PC-3 (cell line): ENCODE data around the gene CERS6. TPM values are rescaled to one million over a fixed set of nuclear protein-coding genes. Genes with fewer than 3 reads are reported as not detected.
A peak's percentile ranks its signal among the peaks of the same experiment; 100 is the strongest.

Experiments
- ATAC-seq: fragments of 200-7000 bp; cut with Tn5 transposase; 2 replicates; pipeline ENCODE4 v1.9.1; 2020; ENCODE audit warnings: mild to moderate bottlenecking, moderate library complexity
- BruUV-seq: library from RNA; stranded (reverse); fragments of 400-500 nt; replicated peaks from 2 replicates; lab custom pipeline; 2021; lab: Mats Ljungman, UMichigan
- CTCF ChIA-PET: fragments of 300-600 bp; sonication (Branson Sonifier 250); formaldehyde crosslinking; loops from one replicate; lab custom pipeline; 2022; ENCODE audit warnings: antibody characterized with exemption; lab: Charles Lee
- POLR2A ChIA-PET: fragments of 300-600 bp; sonication (Branson Sonifier 250); formaldehyde crosslinking; loops from one replicate; lab custom pipeline; 2022; ENCODE audit warnings: antibody characterized with exemption; ENCODE audit not compliant: unreplicated experiment; lab: Charles Lee
- DNase-seq: peaks from one replicate; pipeline ENCODE4 v3.0.0-alpha.2; 2015
- H2AFZ ChIP-seq: fragments of 300-600 bp; sonication (generic); 2 replicates; pipeline ENCODE4 v1.6.0; 2016; ENCODE audit warnings: antibody characterized with exemption, low read length
- H3F3A ChIP-seq: fragments of 300-600 bp; sonication (generic); one replicate; pipeline ENCODE4 v1.6.0; 2017; ENCODE audit warnings: antibody characterized with exemption, low read length, control low read depth, mild to moderate bottlenecking; ENCODE audit not compliant: unreplicated experiment
- H3K27ac ChIP-seq: fragments of 300-600 bp; sonication (generic); 2 replicates; pipeline ENCODE4 v1.5.1; 2016; ENCODE audit warnings: mild to moderate bottlenecking, low read length
- H3K27me3 ChIP-seq: fragments of 300-600 bp; sonication (generic); 2 replicates; pipeline ENCODE4 v1.6.1; 2016; ENCODE audit warnings: low read length, mixed read lengths
- H3K36me3 ChIP-seq: fragments of 300-600 bp; sonication (generic); 2 replicates; pipeline ENCODE4 v1.6.1; 2016; ENCODE audit warnings: low read depth, mixed run types, low read length, mixed read lengths
- H3K4me1 ChIP-seq: fragments of 300-600 bp; sonication (generic); 2 replicates; pipeline ENCODE4 v1.5.1; 2016; ENCODE audit warnings: low read length; ENCODE audit not compliant: insufficient read depth
- H3K4me2 ChIP-seq: fragments of 300-600 bp; sonication (generic); 2 replicates; pipeline ENCODE4 v1.6.0; 2016; ENCODE audit warnings: low read length
- H3K4me3 ChIP-seq: fragments of 300-600 bp; sonication (generic); 2 replicates; pipeline ENCODE4 v1.5.1; 2016; ENCODE audit warnings: mild to moderate bottlenecking, low read length, mixed read lengths
- H3K79me2 ChIP-seq: fragments of 300-600 bp; sonication (generic); 2 replicates; pipeline ENCODE4 v1.6.1; 2017; ENCODE audit warnings: low read length, mixed read lengths
- H3K9ac ChIP-seq: fragments of 300-600 bp; sonication (generic); 2 replicates; pipeline ENCODE4 v1.6.0; 2016; ENCODE audit warnings: mild to moderate bottlenecking, low read length
- H3K9me2 ChIP-seq: fragments of 300-600 bp; sonication (generic); replicated peaks from 2 replicates; pipeline ENCODE4 v1.6.1; 2016; ENCODE audit warnings: mixed run types, low read length, mixed read lengths
- H3K9me3 ChIP-seq: fragments of 300-600 bp; sonication (generic); 2 replicates; pipeline ENCODE4 v1.6.1; 2016; ENCODE audit warnings: low read length, mixed read lengths
- H4K20me1 ChIP-seq: fragments of 300-600 bp; sonication (generic); 2 replicates; pipeline ENCODE4 v1.6.1; 2016; ENCODE audit warnings: low read length, mixed read lengths
- EZH2 ChIP-seq: fragments of 300-600 bp; sonication (generic); IDR thresholded peaks from one replicate; pipeline ENCODE4 v1.6.1; 2017; ENCODE audit warnings: antibody characterized with exemption, mild to moderate bottlenecking, low read length; ENCODE audit not compliant: unreplicated experiment
- EZH2phosphoT487 ChIP-seq: fragments of 300-600 bp; sonication (generic); IDR thresholded peaks from 2 replicates; pipeline ENCODE4 v1.6.1; 2018; ENCODE audit warnings: mild to moderate bottlenecking, antibody characterized with exemption, low read length, borderline replicate concordance
- intact Hi-C: fragments of 100-400 bp; cut with micrococcal nuclease; formaldehyde crosslinking; loops from 2 replicates; pipeline ENCODE4 v1.9.0; 2023
- total RNA-seq: library from RNA; depleted of rRNA; stranded (reverse); fragments of >200 nt; gene quantifications from 2 replicates; pipeline ENCODE4 v1.2.3, GENCODE V29; 2014
- TF ChIP-seq, protein P1 (sequence below): fragments of 300-600 bp; sonication (generic); conservative IDR thresholded peaks from 2 replicates; pipeline ENCODE4 v1.5.1; 2017; ENCODE audit warnings: antibody characterized with exemption, low read depth, mild to moderate bottlenecking, low read length

CERS6 gene
- total RNA-seq, 1 experiment from 2014 or later: 24.2 TPM

DNA sequence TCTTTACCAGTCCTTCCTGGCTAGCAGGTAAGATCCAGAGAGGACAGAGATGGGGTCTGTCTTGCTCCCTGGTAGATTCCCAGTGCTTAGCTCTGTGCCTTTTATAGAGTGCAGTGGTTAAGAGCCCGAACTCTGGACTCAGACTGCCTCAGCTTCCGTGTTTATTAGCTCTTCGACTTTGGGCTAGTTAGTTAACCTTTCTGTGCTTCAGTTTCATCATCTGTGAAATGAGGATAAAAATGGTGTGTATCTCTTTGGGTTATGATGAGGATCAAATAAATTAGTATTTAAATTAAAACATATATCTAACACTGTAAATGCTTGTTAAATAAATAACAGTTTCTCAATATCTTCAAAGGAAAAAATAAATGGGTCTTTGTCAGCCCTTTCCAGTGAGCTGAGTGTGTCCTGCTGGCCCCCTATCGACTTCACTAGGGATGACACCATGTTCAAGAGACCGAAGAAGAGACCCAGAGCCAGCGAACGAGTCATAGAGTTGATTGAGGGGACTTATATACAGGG is 38.2 kb downstream of the CERS6 start:
- H3K9me3 ChIP-seq: no peaks in the 10 kb centered on the region
- intact Hi-C loops: no loop called here
- H3K27ac ChIP-seq: no peak overlapping the region
- H3F3A ChIP-seq: no peaks in the 10 kb centered on the region
- no peaks in the 10 kb centered on the region for H3K4me1 ChIP-seq
- H2AFZ ChIP-seq: no peak overlapping the region
- CTCF ChIA-PET: no interaction called here
- no TSS peak for BruUV-seq
- H3K4me2 ChIP-seq: no peak overlapping the region
- no peaks in the 10 kb centered on the region for H3K9me2 ChIP-seq
- no peak for TF ChIP-seq EZH2
- TF ChIP-seq, protein P1, sequence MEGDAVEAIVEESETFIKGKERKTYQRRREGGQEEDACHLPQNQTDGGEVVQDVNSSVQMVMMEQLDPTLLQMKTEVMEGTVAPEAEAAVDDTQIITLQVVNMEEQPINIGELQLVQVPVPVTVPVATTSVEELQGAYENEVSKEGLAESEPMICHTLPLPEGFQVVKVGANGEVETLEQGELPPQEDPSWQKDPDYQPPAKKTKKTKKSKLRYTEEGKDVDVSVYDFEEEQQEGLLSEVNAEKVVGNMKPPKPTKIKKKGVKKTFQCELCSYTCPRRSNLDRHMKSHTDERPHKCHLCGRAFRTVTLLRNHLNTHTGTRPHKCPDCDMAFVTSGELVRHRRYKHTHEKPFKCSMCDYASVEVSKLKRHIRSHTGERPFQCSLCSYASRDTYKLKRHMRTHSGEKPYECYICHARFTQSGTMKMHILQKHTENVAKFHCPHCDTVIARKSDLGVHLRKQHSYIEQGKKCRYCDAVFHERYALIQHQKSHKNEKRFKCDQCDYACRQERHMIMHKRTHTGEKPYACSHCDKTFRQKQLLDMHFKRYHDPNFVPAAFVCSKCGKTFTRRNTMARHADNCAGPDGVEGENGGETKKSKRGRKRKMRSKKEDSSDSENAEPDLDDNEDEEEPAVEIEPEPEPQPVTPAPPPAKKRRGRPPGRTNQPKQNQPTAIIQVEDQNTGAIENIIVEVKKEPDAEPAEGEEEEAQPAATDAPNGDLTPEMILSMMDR: peak; percentile 32; the same call in 1 of the 2 replicates
- no peaks in the 10 kb centered on the region for H4K20me1 ChIP-seq
- no peaks in the 10 kb centered on the region for H3K36me3 ChIP-seq
- 0 out of 2 replicates have a peak, but pooled peaks cover 8% of the 10 kb centered on the region for H3K79me2 ChIP-seq
- H3K4me3 ChIP-seq: no peak overlapping the region
- peak; percentile 25 for DNase-seq
- no peak overlapping the region for H3K9ac ChIP-seq
- ATAC-seq: no peak
- POLR2A ChIA-PET: no interaction called here
- no peaks in the 10 kb centered on the region for H3K27me3 ChIP-seq

DNA sequence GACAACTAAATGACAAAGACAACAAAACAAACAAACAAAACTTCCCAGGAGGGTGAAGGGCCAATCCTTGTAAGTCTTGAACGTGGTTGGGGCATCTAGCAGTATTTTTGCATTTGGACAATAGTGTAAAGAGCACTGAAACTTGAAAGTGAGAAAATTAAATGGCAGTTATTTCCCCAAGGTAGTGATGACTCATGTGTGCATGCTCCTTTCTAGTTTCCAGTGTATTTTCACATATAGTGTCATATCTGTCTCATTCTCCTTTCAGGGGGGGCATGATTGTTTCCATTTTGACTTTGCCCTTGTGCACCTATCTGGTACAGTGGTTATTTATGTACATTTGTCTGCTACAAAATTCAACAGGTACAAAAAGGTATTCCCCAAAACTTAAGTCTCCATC is 39.5 kb downstream of the CERS6 start:
- Histone ChIP-seq H3K27me3 (no peaks in the 10 kb centered on the region), H3K9me3 (no peaks in the 10 kb centered on the region), H3K79me2 (0 out of 2 replicates have a peak, but pooled peaks cover 8% of the 10 kb centered on the region), H3K36me3 (no peaks in the 10 kb centered on the region), H3K9me2 (no peaks in the 10 kb centered on the region), H3K9ac (no peak overlapping the region), H3K4me2 (no peak overlapping the region), H3F3A (no peaks in the 10 kb centered on the region), H3K4me1 (no peaks in the 10 kb centered on the region), H2AFZ (no peak overlapping the region), H4K20me1 (no peaks in the 10 kb centered on the region), H3K27ac (no peak overlapping the region), H3K4me3 (no peak overlapping the region)
- ATAC-seq: no peak
- POLR2A ChIA-PET: no interaction called here
- no TSS peak for BruUV-seq
- DNase-seq: no peak
- CTCF ChIA-PET: no interaction called here
- TF ChIP-seq EZH2phosphoT487 (no peak), EZH2 (no peak)
- intact Hi-C loops: no loop called here

DNA sequence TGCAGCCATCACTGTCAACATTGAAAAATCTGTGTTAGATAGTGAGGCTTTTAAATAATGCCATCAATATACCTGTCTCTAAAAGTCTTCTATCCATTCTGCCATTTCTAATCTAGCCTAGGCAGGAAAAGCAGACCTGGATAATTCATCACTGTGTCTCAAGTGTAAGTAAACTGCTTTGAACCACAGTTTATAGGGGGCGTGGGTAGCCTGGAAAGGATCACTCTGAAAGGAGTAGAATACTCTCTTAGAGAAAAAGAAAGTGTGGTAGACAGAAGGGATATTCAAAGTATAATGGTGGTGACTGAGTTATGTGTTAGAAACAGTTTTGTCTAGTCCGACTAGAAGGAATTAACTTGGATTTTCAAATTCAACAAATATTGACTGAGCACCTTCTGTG is 40.8 kb downstream of the CERS6 start:
- Histone ChIP-seq H3K27me3 (no peaks in the 10 kb centered on the region), H3K9me3 (no peaks in the 10 kb centered on the region), H3K9me2 (no peaks in the 10 kb centered on the region), H3F3A (no peaks in the 10 kb centered on the region), H3K9ac (no peak overlapping the region), H2AFZ (no peak overlapping the region), H3K4me2 (no peak overlapping the region), H3K4me1 (no peaks in the 10 kb centered on the region), H3K27ac (no peak overlapping the region), H3K79me2 (no peaks in the 10 kb centered on the region), H4K20me1 (no peaks in the 10 kb centered on the region), H3K36me3 (no peaks in the 10 kb centered on the region), H3K4me3 (no peak overlapping the region)
- ChIA-PET POLR2A (no interaction called here), CTCF (no interaction called here)
- TF ChIP-seq EZH2 (no peak), EZH2phosphoT487 (no peak)
- TF ChIP-seq, protein P1: no peak
- ATAC-seq (no peak), DNase-seq (no peak)
- intact Hi-C loops: no loop called here
- BruUV-seq: no TSS peak
